MM.1S (cell line): ENCODE measurements around the gene SNAPC4.

ENCODE experiments used
- DNase-seq: peaks from one replicate; pipeline ENCODE4 v3.0.0-alpha.2; 2015
- H2AFZ ChIP-seq: fragments of 300-600 bp; sonication (generic); 2 replicates; pipeline ENCODE4 v1.6.0; 2016; ENCODE audit warnings: antibody characterized with exemption, low read length
- H3F3A ChIP-seq: fragments of 300-600 bp; sonication (generic); 2 replicates; pipeline ENCODE4 v1.6.1; 2016; ENCODE audit warnings: mild to moderate bottlenecking, antibody characterized with exemption, low read length, moderate library complexity, mixed read lengths; ENCODE audit not compliant: insufficient read depth
- H3K27ac ChIP-seq: fragments of 300-600 bp; sonication (generic); 2 replicates; pipeline ENCODE4 v1.5.1; 2016; ENCODE audit warnings: mild to moderate bottlenecking, low read length
- H3K27me3 ChIP-seq: fragments of 300-600 bp; sonication (generic); replicated peaks from 2 replicates; pipeline ENCODE4 v1.6.0; 2016; ENCODE audit warnings: low read length; ENCODE audit not compliant: insufficient read depth
- H3K36me3 ChIP-seq: fragments of 300-600 bp; sonication (generic); replicated peaks from 2 replicates; pipeline ENCODE4 v1.6.1; 2016; ENCODE audit warnings: mild to moderate bottlenecking, low read length, mixed read lengths; ENCODE audit not compliant: insufficient read depth
- H3K4me1 ChIP-seq: fragments of 300-600 bp; sonication (generic); 2 replicates; pipeline ENCODE4 v1.6.1; 2016; ENCODE audit warnings: low read length, mixed read lengths
- H3K4me2 ChIP-seq: fragments of 300-600 bp; sonication (generic); 2 replicates; pipeline ENCODE4 v1.6.0; 2016; ENCODE audit warnings: low read depth, low read length
- H3K4me3 ChIP-seq: fragments of 300-600 bp; sonication (generic); 2 replicates; pipeline ENCODE4 v1.5.1; 2016; ENCODE audit warnings: low read length, mixed read lengths
- H3K79me2 ChIP-seq: fragments of 300-600 bp; sonication (generic); 2 replicates; pipeline ENCODE4 v1.6.1; 2016; ENCODE audit warnings: mixed run types, low read length, mixed read lengths
- H3K9ac ChIP-seq: fragments of 300-600 bp; sonication (generic); 2 replicates; pipeline ENCODE4 v1.6.1; 2016; ENCODE audit warnings: low read length, mixed read lengths
- H3K9me2 ChIP-seq: fragments of 300-600 bp; sonication (generic); replicated peaks from 2 replicates; pipeline ENCODE4 v1.6.1; 2016; ENCODE audit warnings: mild to moderate bottlenecking, low read length, mixed read lengths; ENCODE audit not compliant: insufficient read depth
- H3K9me3 ChIP-seq: fragments of 300-600 bp; sonication (generic); replicated peaks from 2 replicates; pipeline ENCODE4 v1.6.1; 2016; ENCODE audit warnings: mild to moderate bottlenecking, low read length, mixed read lengths; ENCODE audit not compliant: insufficient read depth
- H4K20me1 ChIP-seq: fragments of 300-600 bp; sonication (generic); 2 replicates; pipeline ENCODE4 v1.6.1; 2016; ENCODE audit warnings: mild to moderate bottlenecking, low read length, moderate library complexity, mixed read lengths; ENCODE audit not compliant: insufficient read depth
- EZH2 ChIP-seq: fragments of 300-600 bp; sonication (generic); optimal IDR thresholded peaks from 2 replicates; pipeline ENCODE3; 2017; ENCODE audit warnings: low read depth, mild to moderate bottlenecking, antibody characterized with exemption, low read length, mixed read lengths
- EZH2phosphoT487 ChIP-seq: fragments of 300-600 bp; sonication (generic); IDR thresholded peaks from 2 replicates; pipeline ENCODE4 v1.6.1; 2018; ENCODE audit warnings: antibody characterized with exemption, low read length
- TF ChIP-seq, protein P1 (sequence below): fragments of 300-600 bp; sonication (generic); IDR thresholded peaks from 2 replicates; pipeline ENCODE4 v1.5.1; 2016; ENCODE audit warnings: antibody characterized with exemption, low read length, mixed read lengths

Gene SNAPC4

DNA sequence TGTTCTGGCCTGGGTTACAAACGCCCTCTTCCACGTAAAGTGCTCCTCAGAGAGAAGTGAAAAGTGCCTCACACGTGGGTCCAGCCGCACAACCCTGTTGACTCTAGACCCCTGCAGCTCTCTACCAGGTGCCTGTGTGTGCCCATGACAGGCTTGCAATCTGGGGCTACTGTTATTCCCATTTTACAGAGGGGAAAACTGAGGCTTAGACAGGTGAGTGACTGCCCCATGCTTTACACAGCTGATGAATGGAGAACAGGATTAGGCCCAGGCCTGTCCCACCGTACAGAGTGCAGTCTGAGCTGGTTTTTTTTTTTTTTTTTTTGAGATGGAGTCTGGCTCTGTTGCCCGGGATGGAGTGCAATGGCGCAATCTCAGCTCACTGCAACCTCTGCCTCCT, 45.8 kb upstream of the SNAPC4 start:
- Histone ChIP-seq H3K36me3 (no peaks in the 10 kb centered on the region), H3K4me2 (no peak overlapping the region), H3F3A (peaks cover 1% of the 10 kb centered on the region; the same call in 1 of the 2 replicates), H3K4me3 (no peak overlapping the region), H3K9me3 (no peaks in the 10 kb centered on the region), H3K79me2 (no peaks in the 10 kb centered on the region), H4K20me1 (no peaks in the 10 kb centered on the region), H3K27me3 (no peaks in the 10 kb centered on the region), H3K9me2 (no peaks in the 10 kb centered on the region), H3K9ac (no peak overlapping the region), H3K4me1 (no peaks in the 10 kb centered on the region), H3K27ac (no peak overlapping the region), H2AFZ (no peak overlapping the region)
- no peak for TF ChIP-seq EZH2phosphoT487
- TF ChIP-seq, protein P1, sequence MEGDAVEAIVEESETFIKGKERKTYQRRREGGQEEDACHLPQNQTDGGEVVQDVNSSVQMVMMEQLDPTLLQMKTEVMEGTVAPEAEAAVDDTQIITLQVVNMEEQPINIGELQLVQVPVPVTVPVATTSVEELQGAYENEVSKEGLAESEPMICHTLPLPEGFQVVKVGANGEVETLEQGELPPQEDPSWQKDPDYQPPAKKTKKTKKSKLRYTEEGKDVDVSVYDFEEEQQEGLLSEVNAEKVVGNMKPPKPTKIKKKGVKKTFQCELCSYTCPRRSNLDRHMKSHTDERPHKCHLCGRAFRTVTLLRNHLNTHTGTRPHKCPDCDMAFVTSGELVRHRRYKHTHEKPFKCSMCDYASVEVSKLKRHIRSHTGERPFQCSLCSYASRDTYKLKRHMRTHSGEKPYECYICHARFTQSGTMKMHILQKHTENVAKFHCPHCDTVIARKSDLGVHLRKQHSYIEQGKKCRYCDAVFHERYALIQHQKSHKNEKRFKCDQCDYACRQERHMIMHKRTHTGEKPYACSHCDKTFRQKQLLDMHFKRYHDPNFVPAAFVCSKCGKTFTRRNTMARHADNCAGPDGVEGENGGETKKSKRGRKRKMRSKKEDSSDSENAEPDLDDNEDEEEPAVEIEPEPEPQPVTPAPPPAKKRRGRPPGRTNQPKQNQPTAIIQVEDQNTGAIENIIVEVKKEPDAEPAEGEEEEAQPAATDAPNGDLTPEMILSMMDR, result no peak
- no peak for TF ChIP-seq EZH2
- no peak for DNase-seq

DNA sequence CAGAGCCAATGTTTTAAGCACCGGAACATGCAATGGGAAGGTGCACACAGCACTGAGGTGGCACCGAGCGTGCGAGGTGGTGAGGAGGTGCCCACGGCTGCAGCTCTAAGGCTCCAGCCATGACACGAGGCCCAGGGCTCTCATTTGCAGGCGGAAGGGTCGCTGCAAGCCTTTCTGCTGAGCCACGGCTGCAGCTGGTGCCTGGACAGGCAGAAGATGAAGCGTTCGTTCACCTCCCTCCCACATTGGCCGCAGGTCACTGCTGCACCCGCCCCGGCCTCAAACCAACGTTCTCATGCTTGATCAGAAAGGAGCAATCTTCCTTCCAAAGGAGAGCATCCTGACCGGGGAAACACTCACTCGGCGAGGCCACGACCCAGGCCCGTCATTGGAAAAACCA, 44.1 kb upstream of the SNAPC4 start:
- Histone ChIP-seq H2AFZ (no peak overlapping the region), H3K4me2 (no peak overlapping the region), H3K27me3 (no peaks in the 10 kb centered on the region), H3K36me3 (no peaks in the 10 kb centered on the region), H3K9ac (no peak overlapping the region), H3K4me1 (no peaks in the 10 kb centered on the region), H3K9me3 (no peaks in the 10 kb centered on the region), H4K20me1 (no peaks in the 10 kb centered on the region), H3K79me2 (peaks cover 1% of the 10 kb centered on the region), H3K9me2 (no peaks in the 10 kb centered on the region), H3F3A (peaks cover 9% of the 10 kb centered on the region), H3K4me3 (no peak overlapping the region), H3K27ac (no peak overlapping the region)
- TF ChIP-seq, protein P1, result no peak
- DNase-seq, result no peak

DNA sequence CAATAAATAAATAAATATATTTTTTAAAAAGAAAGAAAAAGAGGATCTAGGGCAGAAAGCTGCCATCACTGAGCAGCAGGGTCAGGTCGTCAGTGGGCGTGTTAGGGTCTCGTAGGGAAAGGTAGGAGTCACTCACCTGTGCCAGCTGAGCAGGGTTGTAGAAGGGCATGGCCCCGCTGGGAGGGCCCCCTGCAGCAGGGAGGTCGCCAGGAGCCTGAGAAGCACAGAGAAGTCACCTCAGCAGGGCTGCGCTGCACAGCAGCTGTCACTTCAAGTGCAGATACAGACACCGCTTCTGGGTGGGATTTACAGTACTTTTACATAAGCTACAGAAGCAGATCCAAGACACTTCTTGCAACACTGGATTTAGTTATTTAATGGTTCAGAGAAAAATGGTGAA, 43.7 kb upstream of the SNAPC4 start:
- peaks cover 9% of the 10 kb centered on the region for H3F3A ChIP-seq
- H2AFZ ChIP-seq, result no peak overlapping the region
- no peak for DNase-seq
- H3K27ac ChIP-seq, result no peak overlapping the region
- no peak overlapping the region for H3K4me2 ChIP-seq
- H3K9me2 ChIP-seq, result no peaks in the 10 kb centered on the region
- no peaks in the 10 kb centered on the region for H3K27me3 ChIP-seq
- H3K9ac ChIP-seq, result no peak overlapping the region
- TF ChIP-seq EZH2phosphoT487 (no peak), EZH2 (no peak)
- TF ChIP-seq, protein P1, result no peak
- no peaks in the 10 kb centered on the region for H4K20me1 ChIP-seq
- H3K4me3 ChIP-seq, result no peak overlapping the region
- no peaks in the 10 kb centered on the region for H3K9me3 ChIP-seq
- no peaks in the 10 kb centered on the region for H3K36me3 ChIP-seq
- peaks cover 6% of the 10 kb centered on the region for H3K79me2 ChIP-seq
- no peaks in the 10 kb centered on the region for H3K4me1 ChIP-seq

DNA sequence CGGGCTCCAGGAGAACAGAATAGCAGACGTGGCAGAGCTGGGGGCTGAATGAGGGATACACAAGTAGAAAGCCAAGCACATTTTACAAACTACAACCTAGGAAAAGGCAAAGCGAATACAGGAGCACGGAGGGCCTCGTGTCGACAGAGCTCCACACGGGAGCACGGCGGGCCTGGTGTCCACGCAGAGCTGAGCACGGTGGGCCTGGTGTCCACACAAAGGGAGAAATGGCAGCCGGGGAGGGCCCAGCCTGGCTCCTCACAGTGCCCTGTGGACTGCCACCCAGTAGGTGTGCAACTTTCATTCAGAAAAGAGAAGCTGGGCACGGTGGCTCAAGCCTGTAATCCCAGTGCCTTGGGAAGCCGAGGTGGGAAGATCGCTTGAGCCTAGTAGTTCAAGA, 43.1 kb upstream of the SNAPC4 start:
- Histone ChIP-seq H2AFZ (no peak overlapping the region), H3K9me2 (no peaks in the 10 kb centered on the region), H3K36me3 (no peaks in the 10 kb centered on the region), H3F3A (peaks cover 9% of the 10 kb centered on the region), H4K20me1 (no peaks in the 10 kb centered on the region), H3K4me2 (no peak overlapping the region), H3K4me3 (no peak overlapping the region), H3K79me2 (peaks cover 12% of the 10 kb centered on the region), H3K27me3 (no peaks in the 10 kb centered on the region), H3K4me1 (no peaks in the 10 kb centered on the region), H3K27ac (no peak overlapping the region), H3K9me3 (no peaks in the 10 kb centered on the region), H3K9ac (no peak overlapping the region)
- no peak for DNase-seq
- TF ChIP-seq EZH2 (no peak), EZH2phosphoT487 (no peak)
- TF ChIP-seq, protein P1, result no peak
